Measurements from ENCODE around the gene TBX18.

TBX18 gene

DNA sequence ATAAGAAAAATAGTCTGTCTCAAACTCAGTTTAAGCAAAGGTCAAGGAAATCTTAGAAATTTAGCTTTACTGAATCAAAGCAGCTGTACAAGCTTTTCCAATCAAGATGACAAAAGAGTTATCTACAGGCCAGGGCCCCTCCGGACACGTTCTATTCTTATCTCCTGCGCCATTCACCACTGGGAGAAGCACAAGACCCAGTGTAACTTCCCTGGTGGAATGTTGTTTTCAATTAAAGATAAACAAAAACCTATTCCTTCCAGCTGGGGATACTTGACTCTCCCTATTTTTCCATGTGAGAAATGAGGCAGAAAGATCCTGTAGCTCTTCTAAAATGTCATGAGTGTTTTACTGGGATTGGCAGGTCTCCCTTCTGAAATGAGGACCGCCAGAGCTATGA, 123.3 kb downstream of the TBX18 start:
- H3K9me3 ChIP-seq (ENCODE audit: low read length): no peaks in the 10 kb centered on the region
- H3K4me3 ChIP-seq (ENCODE audit: low read depth in 1 of 2, low read length in 2 of 2): no peak overlapping the region
- H3K9ac ChIP-seq (ENCODE audit: low read length): no peak overlapping the region
- H3K4me1 ChIP-seq (ENCODE audit: insufficient read depth, low read length): peaks cover 8% of the 10 kb centered on the region
- H3K36me3 ChIP-seq (ENCODE audit: insufficient read depth, low read length): no peaks in the 10 kb centered on the region
- H3K27me3 ChIP-seq (ENCODE audit: control insufficient read depth in 1 of 2, insufficient read depth in 2 of 2, low read length in 2 of 2): no peaks in the 10 kb centered on the region
- no peak overlapping the region for H3K27ac ChIP-seq (ENCODE audit: low read depth, low read length)

DNA sequence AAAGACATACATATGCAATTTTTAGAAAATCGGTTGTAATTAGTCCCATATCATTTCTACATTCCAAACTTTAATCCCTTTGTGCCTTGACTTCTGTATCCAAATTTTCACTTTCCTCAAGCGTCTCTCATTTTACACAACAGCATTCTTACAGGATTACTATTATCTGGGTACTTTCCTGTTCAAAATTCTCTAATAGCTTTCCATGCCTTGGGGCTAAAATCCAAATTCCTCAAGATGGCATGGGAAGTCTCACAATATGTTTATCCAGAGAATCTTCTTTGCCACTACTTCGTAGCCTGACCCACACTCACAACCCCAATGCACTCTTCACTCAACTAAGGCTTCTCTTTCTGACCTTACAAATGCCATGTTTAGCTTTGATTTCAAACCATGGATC, 125.0 kb downstream of the TBX18 start:
- Histone ChIP-seq H3K27me3 (ENCODE audit: control insufficient read depth in 1 of 2, insufficient read depth in 2 of 2, low read length in 2 of 2) (no peaks in the 10 kb centered on the region), H3K4me1 (ENCODE audit: insufficient read depth, low read length) (peaks cover 8% of the 10 kb centered on the region), H3K9ac (ENCODE audit: low read length) (no peak overlapping the region), H3K36me3 (ENCODE audit: insufficient read depth, low read length) (no peaks in the 10 kb centered on the region), H3K27ac (ENCODE audit: low read depth, low read length) (no peak overlapping the region), H3K4me3 (ENCODE audit: low read depth in 1 of 2, low read length in 2 of 2) (no peak overlapping the region), H3K9me3 (ENCODE audit: low read length) (no peaks in the 10 kb centered on the region)

DNA sequence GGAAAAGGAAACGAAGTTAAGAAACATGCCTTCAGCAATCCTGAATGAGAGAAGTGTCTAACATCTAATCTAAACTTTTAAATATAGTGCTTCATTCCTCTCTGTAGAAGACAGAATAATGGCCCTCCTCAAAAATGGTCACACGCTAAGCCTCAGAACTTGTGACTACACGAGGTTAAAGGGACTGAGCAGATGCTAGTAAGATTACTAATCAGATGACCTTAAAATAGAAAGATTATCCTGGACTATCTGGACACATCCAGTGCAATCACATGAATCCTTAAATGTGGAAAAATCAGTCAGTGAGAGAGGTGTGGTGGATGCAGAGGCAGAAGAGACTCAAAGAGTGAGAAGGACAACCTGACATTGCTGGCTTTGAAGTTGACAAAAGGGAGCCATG, 126.1 kb downstream of the TBX18 start:
- H3K9me3 ChIP-seq (ENCODE audit: low read length): no peaks in the 10 kb centered on the region
- H3K27me3 ChIP-seq (ENCODE audit: control insufficient read depth in 1 of 2, insufficient read depth in 2 of 2, low read length in 2 of 2): no peaks in the 10 kb centered on the region
- H3K36me3 ChIP-seq (ENCODE audit: insufficient read depth, low read length): no peaks in the 10 kb centered on the region
- H3K4me1 ChIP-seq (ENCODE audit: insufficient read depth, low read length): peaks cover 8% of the 10 kb centered on the region
- H3K27ac ChIP-seq (ENCODE audit: low read depth, low read length): no peak overlapping the region
- H3K9ac ChIP-seq (ENCODE audit: low read length): no peak overlapping the region
- H3K4me3 ChIP-seq (ENCODE audit: low read depth in 1 of 2, low read length in 2 of 2): no peak overlapping the region

All from muscle layer of colon (tissue), 2 donors.